H1 (cell line): ENCODE results near the gene VPS13A. TPM values are rescaled to one million over a fixed set of nuclear protein-coding genes. Genes with fewer than 3 reads are reported as not detected.

Experiments used
- CTCF ChIA-PET: fragments of 300-600 bp; sonication (Branson Sonifier 250); formaldehyde crosslinking; loops from one replicate; lab custom pipeline; 2021; ENCODE audit not compliant: partially characterized antibody; lab: Charles Lee
- POLR2A ChIA-PET: fragments of 300-600 bp; sonication (Branson Sonifier 250); formaldehyde crosslinking; loops from one replicate; lab custom pipeline; 2021; ENCODE audit warnings: inconsistent platforms; ENCODE audit not compliant: partially characterized antibody; lab: Charles Lee
- DNase-seq, 2 experiments: peaks; one replicate each; pipeline versions ENCODE4 v3.0.0 to v3.0.0-alpha.2; 2010 to 2022; ENCODE audit warnings: low spot score in 2 of 2, low read depth in 1 of 2, mixed read lengths in 1 of 2
- FAIRE-seq: peaks from 2 replicates; lab custom pipeline; 2011; peaks lifted over from hg19 to GRCh38; lab: Jason Lieb, UNC
- H2AFZ ChIP-seq: 2 replicates; pipeline ENCODE4 v1.8.1; 2012; ENCODE audit warnings: low read length, inconsistent platforms
- H2AK5ac ChIP-seq: 2 replicates; pipeline ENCODE4 v1.6.1; 2013; ENCODE audit warnings: low read depth, low read length
- H2BK120ac ChIP-seq: replicated peaks from 2 replicates; pipeline ENCODE3; 2013; ENCODE audit warnings: low read depth, low read length, inconsistent platforms
- H2BK12ac ChIP-seq: 2 replicates; pipeline ENCODE4 v1.6.1; 2013; ENCODE audit warnings: low read depth, low read length
- H2BK15ac ChIP-seq: 2 replicates; pipeline ENCODE4 v1.6.1; 2013; ENCODE audit warnings: low read length
- H2BK20ac ChIP-seq: 2 replicates; pipeline ENCODE4 v1.6.1; 2013; ENCODE audit warnings: low read length
- H2BK5ac ChIP-seq: 2 replicates; pipeline ENCODE4 v1.6.1; 2013; ENCODE audit warnings: low read depth, low read length
- H3K14ac ChIP-seq: 2 replicates; pipeline ENCODE4 v1.6.1; 2013; ENCODE audit warnings: inconsistent platforms; ENCODE audit not compliant: insufficient read length
- H3K18ac ChIP-seq: 2 replicates; pipeline ENCODE4 v1.6.1; 2013; ENCODE audit warnings: low read length; ENCODE audit errors: extremely low read depth
- H3K23ac ChIP-seq: 2 replicates; pipeline ENCODE4 v1.6.1; 2013; ENCODE audit warnings: inconsistent platforms; ENCODE audit not compliant: insufficient read length
- H3K23me2 ChIP-seq: 2 replicates; pipeline ENCODE4 v1.6.1; 2013; ENCODE audit warnings: low read depth, low read length
- H3K27ac ChIP-seq: 2 replicates; pipeline ENCODE4 v1.6.1; 2011; ENCODE audit warnings: low read depth, low read length, inconsistent platforms
- H3K27me3 ChIP-seq, 4 experiments: replicated peaks in 1 of 4; 1 replicate in 1 of 4; 2 replicates in 3 of 4; pipeline versions ENCODE4 v1.6.1 to v1.8.1; 2011 to 2013; ENCODE audit warnings: low read length in 3 of 4, mild to moderate bottlenecking in 3 of 4, inconsistent platforms in 2 of 4, mixed read lengths in 2 of 4, moderate library complexity in 1 of 4; ENCODE audit not compliant: control insufficient read depth in 3 of 4, insufficient read depth in 3 of 4; ENCODE audit errors: extremely low read depth in 1 of 4
- H3K36me3 ChIP-seq, 4 experiments: 2 replicates each; pipeline versions ENCODE4 v1.6.1 to v1.8.1; 2011 to 2013; ENCODE audit warnings: mild to moderate bottlenecking in 4 of 4, low read length in 3 of 4, moderate library complexity in 2 of 4, control low read depth in 1 of 4, inconsistent platforms in 1 of 4; ENCODE audit not compliant: insufficient read depth in 4 of 4, control insufficient read depth in 2 of 4
- H3K4ac ChIP-seq: replicated peaks from 2 replicates; pipeline ENCODE3; 2013; ENCODE audit warnings: low read length, low read depth, mixed read lengths, inconsistent platforms; ENCODE audit not compliant: insufficient read length
- H3K4me1 ChIP-seq, 4 experiments: replicated peaks in 1 of 4; 1 replicate in 1 of 4; 2 replicates in 3 of 4; pipeline versions ENCODE4 v1.6.1 to v1.8.1; 2011 to 2013; ENCODE audit warnings: low read length in 3 of 4, inconsistent platforms in 2 of 4, mixed read lengths in 1 of 4; ENCODE audit not compliant: insufficient read depth in 4 of 4, control insufficient read depth in 3 of 4
- H3K4me2 ChIP-seq, 2 experiments: 2 replicates each; pipeline versions ENCODE4 v1.6.1 to v1.8.1; 2011 to 2013; ENCODE audit warnings: low read depth in 2 of 2, low read length in 2 of 2, control low read depth in 1 of 2, inconsistent platforms in 1 of 2, mild to moderate bottlenecking in 1 of 2; ENCODE audit not compliant: insufficient read depth in 1 of 2
- H3K4me3 ChIP-seq, 4 experiments: fragments of 200-600, 300-600 bp in 1 of 4; sonication (generic), shearing (Covaris generic), sonication (Bioruptor Twin) in 1 of 4; 2 replicates each; pipeline versions ENCODE4 v1.5.1 to v1.8.1; 2011 to 2016; ENCODE audit warnings: low read length in 4 of 4, low read depth in 3 of 4, control low read depth in 2 of 4, inconsistent platforms in 2 of 4, mild to moderate bottlenecking in 2 of 4, mixed read lengths in 1 of 4, moderate library complexity in 1 of 4; ENCODE audit not compliant: insufficient read depth in 2 of 4; ENCODE audit errors: extremely low read depth in 1 of 4
- H3K56ac ChIP-seq: replicated peaks from 2 replicates; pipeline ENCODE3; 2013; ENCODE audit warnings: low read depth, mild to moderate bottlenecking, mixed read lengths, low read length, inconsistent platforms; ENCODE audit not compliant: insufficient read length
- H3K79me1 ChIP-seq: 2 replicates; pipeline ENCODE4 v1.6.1; 2013; ENCODE audit warnings: low read depth, low read length, control low read depth
- H3K79me2 ChIP-seq, 2 experiments: 2 replicates each; pipeline versions ENCODE4 v1.6.1 to v1.8.1; 2012 to 2013; ENCODE audit warnings: low read length in 2 of 2, mild to moderate bottlenecking in 2 of 2, inconsistent platforms in 1 of 2; ENCODE audit not compliant: insufficient read depth in 2 of 2, control insufficient read depth in 1 of 2
- H3K9ac ChIP-seq, 4 experiments: replicated peaks in 1 of 4; 1 replicate in 1 of 4; 2 replicates in 3 of 4; pipeline versions ENCODE4 v1.6.1 to v1.8.1; 2011 to 2013; ENCODE audit warnings: low read depth in 3 of 4, low read length in 3 of 4, control low read depth in 2 of 4, mild to moderate bottlenecking in 2 of 4, moderate library complexity in 2 of 4, inconsistent platforms in 1 of 4; ENCODE audit errors: extremely low read depth in 1 of 4
- H3K9me3 ChIP-seq, 2 experiments: 2 replicates each; pipeline versions ENCODE4 v1.6.1 to v1.8.1; 2012 to 2013; ENCODE audit warnings: mild to moderate bottlenecking in 2 of 2, moderate library complexity in 2 of 2, control low read depth in 1 of 2, inconsistent platforms in 1 of 2, low read depth in 1 of 2, low read length in 1 of 2, mixed read lengths in 1 of 2; ENCODE audit not compliant: insufficient read depth in 2 of 2
- H4K20me1 ChIP-seq, 2 experiments: replicated peaks in 1 of 2; 2 replicates each; pipeline versions ENCODE3 to v1.8.1; 2011 to 2013; ENCODE audit warnings: inconsistent platforms in 2 of 2, low read length in 2 of 2, mild to moderate bottlenecking in 1 of 2; ENCODE audit not compliant: insufficient read depth in 2 of 2, control insufficient read depth in 1 of 2
- H4K5ac ChIP-seq: 2 replicates; pipeline ENCODE4 v1.6.1; 2013; ENCODE audit warnings: low read length, low read depth, mixed read lengths, inconsistent platforms; ENCODE audit not compliant: insufficient read length
- H4K8ac ChIP-seq: 2 replicates; pipeline ENCODE4 v1.8.0; 2013; ENCODE audit warnings: mild to moderate bottlenecking, moderate library complexity, low read length, inconsistent platforms; ENCODE audit not compliant: insufficient read depth; ENCODE audit errors: extremely low read depth
- H4K91ac ChIP-seq: replicated peaks from 2 replicates; pipeline ENCODE3; 2013; ENCODE audit warnings: low read length, mixed read lengths, inconsistent platforms; ENCODE audit not compliant: insufficient read length
- BCL11A ChIP-seq, 2 experiments: IDR thresholded peaks; one replicate each; pipeline ENCODE4 v1.6.1; 2011; ENCODE audit warnings: low read depth in 2 of 2, low read length in 2 of 2, mild to moderate bottlenecking in 2 of 2
- NRF1 ChIP-seq: IDR thresholded peaks from 2 replicates; pipeline ENCODE4 v1.6.1; 2011; ENCODE audit warnings: mild to moderate bottlenecking, low read depth, low read length, improper control_type of control experiment
- WGBS, 2 experiments: shearing (Covaris generic) in 1 of 2; methylation state at CpG; one replicate each; pipeline versions ENCODE4 v1.1.6 to v1.1.7; 2013 to 2015; ENCODE audit warnings: low lambda C conversion rate in 2 of 2, mixed read lengths in 2 of 2, inconsistent platforms in 1 of 2, low coverage in 1 of 2, missing lambda C conversion rate in 1 of 2; ENCODE audit not compliant: insufficient replicate concordance in 2 of 2, insufficient coverage in 1 of 2, insufficient read length in 1 of 2; ENCODE audit errors: extremely low coverage in 1 of 2, missing lambda C conversion rate in 1 of 2; 5-methylcytosine and 5-hydroxymethylcytosine counted together
- polyA plus RNA-seq, 7 experiments: library from polyadenylated mRNA; depleted of rRNA in 3 of 7; stranded (reverse) in 5 of 7; unstranded in 2 of 7; fragments of >200 nt in 5 of 7; fragments of 200-250 nt in 2 of 7; gene quantifications; 1 replicate in 5 of 7; 2 replicates in 1 of 7; 4 replicates in 1 of 7; pipeline versions ENCODE4 v1.2.1 to v1.2.3, GENCODE V29; 2011 to 2013; ENCODE audit warnings: missing spikeins in 2 of 7, mixed read lengths in 2 of 7
- total RNA-seq: library from RNA; stranded (reverse); fragmentation: NEBNext Ultra II Directional; extraction: Animal tissue kit (Norgen Biotek cat#: 25700); gene quantifications from 2 replicates; pipeline ENCODE4 v1.2.1, GENCODE V29; 2021

VPS13A gene
- total and polyA plus RNA-seq, 2 of the 8 experiments (the other 6 are each of a cell fraction or from before 2014, with no cell fraction given): 6.0 to 36.5 TPM

DNA sequence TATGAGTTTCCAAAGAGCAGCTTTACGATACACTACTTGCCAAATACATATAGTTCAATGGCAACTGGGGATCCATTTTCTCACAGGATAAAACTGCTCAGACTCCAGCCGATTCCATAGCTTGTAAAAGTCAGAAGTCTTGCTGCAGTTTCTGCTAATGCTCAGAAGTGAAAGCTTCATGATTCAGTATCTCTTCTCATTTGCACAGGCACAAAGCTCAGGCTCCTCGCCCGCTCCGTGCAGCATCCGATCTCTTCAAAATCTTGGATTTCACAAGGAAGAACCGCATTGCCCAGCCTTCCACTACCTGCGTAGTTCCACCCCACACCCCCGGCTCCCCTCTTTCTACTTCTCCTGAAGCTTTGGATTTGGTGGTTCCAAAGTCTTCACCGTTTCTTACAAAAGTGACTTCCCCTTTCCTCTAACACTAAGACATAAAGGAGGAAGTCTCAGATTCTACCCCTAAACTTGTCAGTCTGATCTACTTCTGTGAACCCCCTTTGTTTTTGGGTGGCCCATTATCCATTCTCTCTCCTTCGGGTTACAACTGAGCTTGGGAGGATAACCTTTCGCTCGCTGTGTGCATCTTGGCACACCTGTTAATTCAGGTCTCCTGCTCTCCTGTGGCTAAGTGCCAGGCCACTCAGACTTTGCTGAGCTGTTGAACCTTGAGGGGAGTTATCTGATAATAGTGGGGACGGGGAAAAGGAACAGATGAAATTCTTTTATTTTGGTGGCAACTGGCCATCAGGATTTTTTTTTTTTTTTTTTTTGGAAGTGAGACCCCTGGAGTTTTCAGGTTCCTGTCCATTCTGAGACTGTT is 276.7 kb downstream of the VPS13A start:
- H2BK5ac ChIP-seq: no peak overlapping the region
- no peak overlapping the region for H2AFZ ChIP-seq
- no peaks in the 10 kb centered on the region for H3K79me2 ChIP-seq
- H3K4ac ChIP-seq: no peak overlapping the region
- POLR2A ChIA-PET: interaction anchor here (1.7 kb wide), 1 partner anchor 8 kb away, joined by 4 read pairs; no protein-coding TSS in a partner anchor
- H4K91ac ChIP-seq: no peak overlapping the region
- no peak overlapping the region for H3K14ac ChIP-seq
- no peak overlapping the region for H3K23ac ChIP-seq
- no peaks in the 10 kb centered on the region for H4K20me1 ChIP-seq
- no peaks in the 10 kb centered on the region for H3K79me1 ChIP-seq
- no peak overlapping the region for H2BK20ac ChIP-seq
- no peaks in the 10 kb centered on the region for H3K9me3 ChIP-seq
- H3K27me3 ChIP-seq: no peaks in the 10 kb centered on the region
- WGBS, 2 experiments: 92% methylated on average over 14 of the region's 14 CpGs; no CpG with 5 or more reads in 1 of the 2 experiments
- H3K56ac ChIP-seq: no peak overlapping the region
- no peak overlapping the region for H3K4me3 ChIP-seq
- no peaks in the 10 kb centered on the region for H3K36me3 ChIP-seq
- peaks cover 0 to 6% (median 0%) of the 10 kb centered on the region in 4 experiments; a peak in 2 of 7 replicates for H3K4me1 ChIP-seq
- H4K8ac ChIP-seq: no peak overlapping the region
- no peak overlapping the region for H3K4me2 ChIP-seq
- no peak overlapping the region for H2BK12ac ChIP-seq
- CTCF ChIA-PET: interaction anchor here (0.9 to 14.6 kb wide), 16 partner anchors 9 to 667 kb away, joined by 3 to 384 read pairs (median 4); partner anchors contain the start of gene GNA14
- no peak overlapping the region for H3K27ac ChIP-seq
- no peak overlapping the region for H2AK5ac ChIP-seq
- H3K9ac ChIP-seq: no peak overlapping the region
- no peak for TF ChIP-seq BCL11A (IDR thresholded peaks at IDR 0.05; ENCODE audit: low read depth in 2 of 2, low read length in 2 of 2)
- TF ChIP-seq NRF1: no peak
- TF ChIP-seq, all 59 proteins: peak for 0
- H4K5ac ChIP-seq: no peak overlapping the region
- H2BK120ac ChIP-seq: no peak overlapping the region
- FAIRE-seq (no peak), DNase-seq (no peak)
- no peak overlapping the region for H2BK15ac ChIP-seq
- peaks cover 2% of the 10 kb centered on the region; the same call in 1 of the 2 replicates for H3K23me2 ChIP-seq
- no peak overlapping the region for H3K18ac ChIP-seq
